ENCODE results near the gene PTGES.

GRCh38 chr9:129749575-129749974 is 3.3 kb downstream of the PTGES start:
- TF ChIP-seq CTCF (IDR thresholded peaks at IDR 0.05; ENCODE audit: low read depth, low read length) (no peak), EZH2phosphoT487 (IDR thresholded peaks at IDR 0.05; ENCODE audit: low read depth) (no peak)
